COLO668 (cell line): ENCODE data around the gene OSMR.

ENCODE experiments used
- DNase-seq: peaks from one replicate; lab custom pipeline; 2025; ENCODE audit not compliant: unreplicated experiment; lab: John Stamatoyannopoulos, UW

The OSMR gene

GRCh38 chr5:38923661-38924451 is 78.0 kb downstream of the OSMR start:
- no peak for DNase-seq

- no peak for DNase-seq
Measured at GRCh38 chr5:38925154-38925925, 79.5 kb downstream of the OSMR start.

GRCh38 chr5:38926121-38926520 is 80.3 kb downstream of the OSMR start:
- no peak for DNase-seq

GRCh38 chr5:38927470-38927869 is 81.7 kb downstream of the OSMR start:
- DNase-seq = no peak

- DNase-seq = no peak
Measured at GRCh38 chr5:38929838-38930237, 84.0 kb downstream of the OSMR start.

- DNase-seq = no peak
Measured at GRCh38 chr5:38931731-38932130, 85.9 kb downstream of the OSMR start.

GRCh38 chr5:38932854-38933408 is 87.1 kb downstream of the OSMR start:
- DNase-seq = no peak

GRCh38 chr5:38935437-38935836 is 89.6 kb downstream of the OSMR start:
- DNase-seq = no peak

- no peak for DNase-seq
Measured at GRCh38 chr5:38936269-38936668, 90.5 kb downstream of the OSMR start.

GRCh38 chr5:38938424-38938823 is 92.6 kb downstream of the OSMR start:
- no peak for DNase-seq

GRCh38 chr5:38938973-38939372 is 93.2 kb downstream of the OSMR start:
- no peak for DNase-seq

GRCh38 chr5:38940230-38940858 is 94.5 kb downstream of the OSMR start:
- no peak for DNase-seq

- no peak for DNase-seq
Measured at GRCh38 chr5:38941912-38942311, 96.1 kb downstream of the OSMR start.

GRCh38 chr5:38944282-38944681 is 98.5 kb downstream of the OSMR start:
- DNase-seq = no peak

GRCh38 chr5:38948501-38948900 is 102.7 kb downstream of the OSMR start:
- DNase-seq = no peak

- no peak for DNase-seq
Measured at GRCh38 chr5:38953426-38954012, 107.7 kb downstream of the OSMR start.

- no peak for DNase-seq
Measured at GRCh38 chr5:38961691-38962090, 115.9 kb downstream of the OSMR start.

- no peak for DNase-seq
Measured at GRCh38 chr5:38968665-38969064, 122.9 kb downstream of the OSMR start.

GRCh38 chr5:38978036-38978435 is 132.2 kb downstream of the OSMR start:
- DNase-seq = no peak

- no peak for DNase-seq
Measured at GRCh38 chr5:38979535-38979934, 133.7 kb downstream of the OSMR start.
